Hepatocyte (in vitro differentiated cells): ENCODE data around the gene MINDY4. TPM values are rescaled to one million over a fixed set of nuclear protein-coding genes. Genes with fewer than 3 reads are reported as not detected.

Experiments used
- DNase-seq: peaks from one replicate; pipeline ENCODE4 v3.0.0-alpha.2; 2016; ENCODE audit warnings: low spot score
- H2AFZ ChIP-seq: fragments of 200-600 bp; sonication (generic); 2 replicates; pipeline ENCODE4 v1.6.0; 2016; ENCODE audit warnings: antibody characterized with exemption, mild to moderate bottlenecking
- H3K27ac ChIP-seq: fragments of 200-600 bp; sonication (generic); 2 replicates; pipeline ENCODE4 v1.5.1; 2016; ENCODE audit warnings: mild to moderate bottlenecking
- H3K27me3 ChIP-seq: fragments of 200-600 bp; sonication (generic); 2 replicates; pipeline ENCODE4 v1.6.1; 2016
- H3K36me3 ChIP-seq: fragments of 200-600 bp; sonication (generic); replicated peaks from 2 replicates; pipeline ENCODE4 v1.5.1; 2016; ENCODE audit warnings: low read depth; ENCODE audit not compliant: insufficient read depth
- H3K4me1 ChIP-seq: fragments of 200-600 bp; sonication (generic); 2 replicates; pipeline ENCODE4 v1.5.1; 2016; ENCODE audit warnings: mild to moderate bottlenecking, moderate library complexity; ENCODE audit not compliant: insufficient read depth
- H3K4me2 ChIP-seq: fragments of 200-600 bp; sonication (generic); 2 replicates; pipeline ENCODE4 v1.6.0; 2016
- H3K4me3 ChIP-seq: fragments of 200-600 bp; sonication (generic); 2 replicates; pipeline ENCODE4 v1.5.1; 2016; ENCODE audit warnings: mild to moderate bottlenecking
- H3K79me2 ChIP-seq: fragments of 200-600 bp; sonication (generic); 2 replicates; pipeline ENCODE4 v1.6.0; 2017; ENCODE audit warnings: mild to moderate bottlenecking
- H3K9me2 ChIP-seq: fragments of 200-600 bp; sonication (generic); replicated peaks from 2 replicates; pipeline ENCODE4 v1.6.0; 2017; ENCODE audit warnings: mild to moderate bottlenecking; ENCODE audit not compliant: insufficient read depth
- H3K9me3 ChIP-seq: fragments of 200-600 bp; sonication (generic); 2 replicates; pipeline ENCODE4 v1.5.1; 2016; ENCODE audit warnings: low read depth, mild to moderate bottlenecking
- H4K20me1 ChIP-seq: fragments of 200-600 bp; sonication (generic); 2 replicates; pipeline ENCODE4 v1.6.0; 2016; ENCODE audit warnings: mild to moderate bottlenecking; ENCODE audit not compliant: insufficient read depth, poor library complexity, severe bottlenecking
- EZH2 ChIP-seq: fragments of 200-600 bp; sonication (generic); IDR thresholded peaks from 2 replicates; pipeline ENCODE4 v1.6.1; 2016; ENCODE audit warnings: antibody characterized with exemption, mild to moderate bottlenecking, borderline replicate concordance
- EZH2phosphoT487 ChIP-seq: fragments of 200-600 bp; sonication (generic); IDR thresholded peaks from one replicate; pipeline ENCODE4 v1.6.1; 2018; ENCODE audit warnings: antibody characterized with exemption, mild to moderate bottlenecking, low read depth, moderate library complexity; ENCODE audit not compliant: unreplicated experiment, severe bottlenecking
- WGBS: methylation state at CpG from one replicate; pipeline ENCODE4 v1.1.6; 2016; ENCODE audit warnings: low lambda C conversion rate; ENCODE audit errors: missing lambda C conversion rate; 5-methylcytosine and 5-hydroxymethylcytosine counted together
- polyA plus RNA-seq: library from polyadenylated mRNA; unstranded; fragments of >200 nt; fragmentation: Nextera tagmentation; extraction: Ambion mirVana; gene quantifications from 2 replicates; pipeline ENCODE4 v1.2.1, GENCODE V29; 2016
- total RNA-seq: library from RNA; depleted of rRNA; stranded (reverse); fragments of >200 nt; gene quantifications from 2 replicates; pipeline ENCODE4 v1.2.3, GENCODE V29; 2014
- TF ChIP-seq, protein P1 (sequence below): fragments of 200-600 bp; sonication (generic); IDR thresholded peaks from 2 replicates; pipeline ENCODE4 v1.5.1; 2016; ENCODE audit warnings: antibody characterized with exemption, mild to moderate bottlenecking; ENCODE audit not compliant: poor library complexity

Gene MINDY4
- total and polyA plus RNA-seq, 2 experiments from 2014 or later, result 4.4 to 6.3 TPM

DNA sequence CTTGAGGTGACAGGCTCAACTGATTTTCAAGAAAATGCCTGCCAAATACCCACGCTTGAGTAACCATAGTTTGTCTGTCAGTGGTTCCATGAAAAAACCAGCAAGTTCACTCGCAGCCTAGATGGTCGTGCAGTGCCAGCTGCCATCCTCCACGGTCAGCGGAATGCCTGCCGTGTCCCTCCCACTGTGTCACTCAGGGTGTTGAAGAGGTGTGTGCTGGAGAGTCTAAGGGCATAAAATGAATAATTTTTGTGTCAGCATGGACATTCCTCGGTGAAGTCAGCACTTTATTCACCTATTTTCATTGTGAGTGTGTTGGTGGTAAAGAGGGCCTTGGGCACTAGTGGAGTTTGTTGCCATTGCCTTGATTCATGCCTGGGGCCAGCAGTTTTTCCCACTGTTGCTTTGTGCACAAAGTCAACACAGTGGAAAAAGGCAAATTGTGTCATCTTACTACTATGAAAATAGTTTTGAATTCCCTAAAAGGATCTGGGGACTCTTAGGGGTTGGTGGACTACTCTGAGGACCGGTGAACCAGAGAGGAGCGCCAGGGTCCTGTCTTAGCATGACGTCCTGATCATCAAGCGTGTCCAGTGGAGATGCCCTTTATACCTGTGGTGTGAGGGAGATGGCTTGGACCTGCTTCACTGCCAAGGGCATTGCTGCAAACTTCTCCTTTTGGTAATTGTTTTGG lies 17.6 kb downstream of the MINDY4 start:
- Histone ChIP-seq H3K27ac (no peak overlapping the region), H2AFZ (no peak overlapping the region), H3K27me3 (no peaks in the 10 kb centered on the region), H3K36me3 (no peaks in the 10 kb centered on the region), H3K4me3 (no peak overlapping the region), H3K9me3 (no peaks in the 10 kb centered on the region), H3K9me2 (no peaks in the 10 kb centered on the region), H3K4me2 (no peak overlapping the region), H3K79me2 (no peaks in the 10 kb centered on the region), H4K20me1 (no peaks in the 10 kb centered on the region), H3K4me1 (no peaks in the 10 kb centered on the region)
- DNase-seq, result no peak
- TF ChIP-seq EZH2 (no peak), EZH2phosphoT487 (no peak)
- TF ChIP-seq, protein P1, sequence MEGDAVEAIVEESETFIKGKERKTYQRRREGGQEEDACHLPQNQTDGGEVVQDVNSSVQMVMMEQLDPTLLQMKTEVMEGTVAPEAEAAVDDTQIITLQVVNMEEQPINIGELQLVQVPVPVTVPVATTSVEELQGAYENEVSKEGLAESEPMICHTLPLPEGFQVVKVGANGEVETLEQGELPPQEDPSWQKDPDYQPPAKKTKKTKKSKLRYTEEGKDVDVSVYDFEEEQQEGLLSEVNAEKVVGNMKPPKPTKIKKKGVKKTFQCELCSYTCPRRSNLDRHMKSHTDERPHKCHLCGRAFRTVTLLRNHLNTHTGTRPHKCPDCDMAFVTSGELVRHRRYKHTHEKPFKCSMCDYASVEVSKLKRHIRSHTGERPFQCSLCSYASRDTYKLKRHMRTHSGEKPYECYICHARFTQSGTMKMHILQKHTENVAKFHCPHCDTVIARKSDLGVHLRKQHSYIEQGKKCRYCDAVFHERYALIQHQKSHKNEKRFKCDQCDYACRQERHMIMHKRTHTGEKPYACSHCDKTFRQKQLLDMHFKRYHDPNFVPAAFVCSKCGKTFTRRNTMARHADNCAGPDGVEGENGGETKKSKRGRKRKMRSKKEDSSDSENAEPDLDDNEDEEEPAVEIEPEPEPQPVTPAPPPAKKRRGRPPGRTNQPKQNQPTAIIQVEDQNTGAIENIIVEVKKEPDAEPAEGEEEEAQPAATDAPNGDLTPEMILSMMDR, result no peak
- WGBS, result 81% methylated on average over 11 of the region's 11 CpGs

DNA sequence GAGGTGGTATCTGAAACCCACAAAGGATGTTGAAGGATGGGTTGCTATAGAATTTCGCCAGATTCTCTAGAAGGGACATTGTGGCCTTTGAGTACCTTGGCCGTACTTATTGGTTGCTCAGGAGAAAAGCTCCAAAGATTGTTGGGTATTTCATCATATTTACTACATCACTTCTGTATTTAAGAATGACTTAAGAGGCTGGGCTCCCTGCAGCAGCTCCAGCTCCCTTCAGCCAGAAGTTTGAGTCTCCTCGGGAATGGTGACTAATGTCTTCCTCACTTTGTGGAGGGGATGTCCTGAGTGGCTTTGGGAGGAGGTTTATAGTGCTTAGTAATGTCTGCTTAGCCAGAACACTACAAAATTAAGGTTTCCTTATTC lies 18.1 kb downstream of the MINDY4 start:
- Histone ChIP-seq H4K20me1 (no peaks in the 10 kb centered on the region), H3K27me3 (no peaks in the 10 kb centered on the region), H3K4me1 (no peaks in the 10 kb centered on the region), H3K9me3 (no peaks in the 10 kb centered on the region), H3K4me3 (no peak overlapping the region), H3K36me3 (no peaks in the 10 kb centered on the region), H3K9me2 (no peaks in the 10 kb centered on the region), H3K79me2 (no peaks in the 10 kb centered on the region), H3K4me2 (no peak overlapping the region), H2AFZ (no peak overlapping the region), H3K27ac (no peak overlapping the region)
- WGBS, result 82% methylated on average over 3 of the region's 3 CpGs
- no peak for DNase-seq
- TF ChIP-seq, protein P1, result no peak

DNA sequence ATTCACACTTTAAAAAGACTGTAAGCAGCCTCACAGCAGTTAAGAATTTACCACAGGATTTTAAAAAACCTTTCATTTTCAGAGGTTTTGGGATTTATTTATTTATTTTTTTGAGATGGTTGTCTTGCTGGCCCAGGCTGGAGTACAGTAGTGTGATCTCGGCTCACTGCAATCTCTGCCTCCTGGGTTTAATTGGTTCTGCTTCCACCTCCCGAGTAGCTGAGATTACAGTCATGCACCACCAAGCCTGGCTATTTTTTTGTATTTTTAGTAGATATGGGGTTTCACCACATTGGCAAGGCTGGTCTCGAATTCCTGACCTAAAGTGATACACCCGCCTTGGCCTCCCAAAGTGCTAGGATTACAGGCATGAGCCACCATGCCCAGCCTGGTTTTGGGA lies 19.1 kb downstream of the MINDY4 start:
- Histone ChIP-seq H3K4me1 (peaks cover 5% of the 10 kb centered on the region), H3K9me3 (no peaks in the 10 kb centered on the region), H2AFZ (no peak overlapping the region), H3K79me2 (no peaks in the 10 kb centered on the region), H3K27ac (no peak overlapping the region), H3K27me3 (no peaks in the 10 kb centered on the region), H3K9me2 (no peaks in the 10 kb centered on the region), H3K4me3 (no peak overlapping the region), H4K20me1 (no peaks in the 10 kb centered on the region), H3K36me3 (no peaks in the 10 kb centered on the region), H3K4me2 (no peak overlapping the region)
- no peak for TF ChIP-seq EZH2
- TF ChIP-seq EZH2phosphoT487, result no peak
- TF ChIP-seq, protein P1, result no peak
- DNase-seq, result no peak
- 88% methylated on average over 4 of the region's 4 CpGs for WGBS
